ENCODE measurements around the gene CYSLTR1. TPM values are rescaled to one million over a fixed set of nuclear protein-coding genes. Genes with fewer than 3 reads are reported as not detected.

CYSLTR1 gene
- polyA plus RNA-seq, 1 of the 3 experiments (the other 2 are of a cell fraction), result not detected

GRCh38 chrX:78313526-78313925, 13.9 kb downstream of the CYSLTR1 start:
- H3K9ac ChIP-seq, result no peak overlapping the region
- DNase-seq, result no peak
- WGBS (ENCODE audit: low lambda C conversion rate), result 2% methylated on average over 3 of the region's 3 CpGs
- no peaks in the 10 kb centered on the region for H3K4me1 ChIP-seq (ENCODE audit: control insufficient read depth in 1 of 2, insufficient read depth in 2 of 2, low read depth in 1 of 2, low read length in 1 of 2)
- H3K79me2 ChIP-seq (ENCODE audit: insufficient read depth), result no peaks in the 10 kb centered on the region
- H3K27me3 ChIP-seq (ENCODE audit: insufficient read depth), result no peaks in the 10 kb centered on the region
- no peak overlapping the region for H3K4me2 ChIP-seq
- ChIA-PET CTCF (no interaction called here), POLR2A (no interaction called here)
- H3K36me3 ChIP-seq (replicated peaks in 1 of 2; ENCODE audit: control insufficient read depth in 1 of 2, insufficient read depth in 2 of 2, low read length in 1 of 2), result no peaks in the 10 kb centered on the region
- H3K9me2 ChIP-seq, result no peaks in the 10 kb centered on the region
- no peak for TF ChIP-seq PBX3 (IDR thresholded peaks at IDR 0.05)
- H3K27ac ChIP-seq (ENCODE audit: low read depth in 2 of 2, low read length in 1 of 2), result no peak overlapping the region
- H4K20me1 ChIP-seq (ENCODE audit: insufficient read depth), result no peaks in the 10 kb centered on the region
- H3F3A ChIP-seq (replicated peaks; ENCODE audit: insufficient read depth), result no peaks in the 10 kb centered on the region
- no peaks in the 10 kb centered on the region for H3K9me3 ChIP-seq
- no peak overlapping the region for H3K4me3 ChIP-seq (ENCODE audit: low read depth in 2 of 2, low read length in 1 of 2)
- no peak overlapping the region for H2AFZ ChIP-seq (ENCODE audit: low read depth)

- no peak for DNase-seq
- CTCF ChIA-PET, result no interaction called here
- Histone ChIP-seq H3K27ac (ENCODE audit: low read depth in 2 of 2, low read length in 1 of 2) (no peak overlapping the region), H3K4me1 (ENCODE audit: control insufficient read depth in 1 of 2, insufficient read depth in 2 of 2, low read depth in 1 of 2, low read length in 1 of 2) (no peaks in the 10 kb centered on the region), H2AFZ (ENCODE audit: low read depth) (no peak overlapping the region), H3F3A (replicated peaks; ENCODE audit: insufficient read depth) (no peaks in the 10 kb centered on the region), H3K9me3 (no peaks in the 10 kb centered on the region), H3K9me2 (no peaks in the 10 kb centered on the region), H3K9ac (no peak overlapping the region), H3K4me3 (ENCODE audit: low read depth in 2 of 2, low read length in 1 of 2) (no peak overlapping the region), H3K27me3 (ENCODE audit: insufficient read depth) (no peaks in the 10 kb centered on the region), H3K79me2 (ENCODE audit: insufficient read depth) (no peaks in the 10 kb centered on the region), H4K20me1 (ENCODE audit: insufficient read depth) (no peaks in the 10 kb centered on the region), H3K4me2 (no peak overlapping the region), H3K36me3 (replicated peaks in 1 of 2; ENCODE audit: control insufficient read depth in 1 of 2, insufficient read depth in 2 of 2, low read length in 1 of 2) (no peaks in the 10 kb centered on the region)
- POLR2A ChIA-PET, result no interaction called here
- TF ChIP-seq EZH2phosphoT487 (IDR thresholded peaks at IDR 0.05; ENCODE audit: borderline replicate concordance, low read depth) (no peak), USF2 (IDR thresholded peaks at IDR 0.05; ENCODE audit: borderline replicate concordance, low read depth, low read length) (no peak), REST (IDR thresholded peaks at IDR 0.05; ENCODE audit: low read depth, low read length) (no peak), RFX5 (IDR thresholded peaks at IDR 0.05; ENCODE audit: low read length) (no peak), EP300 (IDR thresholded peaks at IDR 0.05; ENCODE audit: borderline replicate concordance in 1 of 2, low read depth in 1 of 2, low read length in 1 of 2) (no peak), RAD21 (IDR thresholded peaks at IDR 0.05; ENCODE audit: low read length) (no peak), FOXM1 (IDR thresholded peaks at IDR 0.05; ENCODE audit: low read depth) (no peak), GATA2 (CRISPR knock-in tag; IDR thresholded peaks at IDR 0.05) (no peak), RXRA (IDR thresholded peaks at IDR 0.05; ENCODE audit: borderline replicate concordance, low read depth) (no peak), ZBTB33 (IDR thresholded peaks at IDR 0.05; ENCODE audit: borderline replicate concordance, low read depth) (no peak), CHD2 (IDR thresholded peaks at IDR 0.05; ENCODE audit: low read length, partially characterized antibody) (no peak), MXI1 (IDR thresholded peaks at IDR 0.05; ENCODE audit: low read depth, low read length) (no peak), PBX3 (IDR thresholded peaks at IDR 0.05) (no peak), TCF12 (IDR thresholded peaks at IDR 0.05) (no peak), MEF2A (IDR thresholded peaks at IDR 0.05; ENCODE audit: borderline replicate concordance, low read depth) (no peak), YY1 (IDR thresholded peaks at IDR 0.05; ENCODE audit: low read depth) (no peak), GABPA (IDR thresholded peaks at IDR 0.05; ENCODE audit: low read depth) (no peak), CTCF (IDR thresholded peaks at IDR 0.05) (no peak)
These were observed 19.7 kb downstream of the CYSLTR1 start for GRCh38 chrX:78307665-78308064.
